ENCODE data around the gene SCD5. TPM values are rescaled to one million over a fixed set of nuclear protein-coding genes. Genes with fewer than 3 reads are reported as not detected.

The SCD5 gene
- total RNA-seq, 2 experiments from 2014 or later: 0.47 to 0.76 TPM

DNA sequence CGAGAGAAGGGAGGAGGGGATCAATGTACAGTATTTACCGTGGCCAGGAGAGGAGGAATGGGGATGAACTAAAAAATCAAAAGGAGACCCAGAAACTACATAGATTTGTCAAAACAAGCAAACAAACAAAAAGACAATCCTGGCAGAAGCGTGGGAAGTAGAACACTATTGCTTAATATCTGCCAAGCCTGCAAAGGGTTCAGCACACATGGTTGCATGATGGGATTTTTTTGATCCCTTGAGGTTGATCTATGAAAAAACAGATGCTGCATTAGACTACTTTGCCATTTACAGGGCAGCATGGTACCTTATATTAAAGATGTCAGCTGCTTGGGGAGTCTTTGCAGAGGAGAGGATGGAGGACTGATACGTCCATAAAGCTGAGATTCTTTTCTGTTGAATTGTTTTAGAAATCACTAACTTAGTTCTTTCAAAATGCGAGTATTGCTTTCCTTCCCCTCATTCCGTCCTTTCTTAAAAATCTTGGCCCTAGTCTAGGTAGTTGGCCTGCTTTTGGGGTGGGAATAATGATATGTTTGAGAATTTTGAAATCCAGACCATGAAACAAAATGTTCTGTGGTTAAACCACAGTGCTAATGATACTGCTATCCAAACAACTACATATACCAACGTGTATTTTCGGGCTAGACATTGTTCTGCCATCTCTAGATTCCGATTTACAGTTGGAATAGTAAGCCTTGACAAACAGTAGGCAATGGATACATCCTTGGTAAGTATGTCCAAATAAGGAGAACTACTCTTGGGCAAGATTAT lies 197.2 kb downstream of the SCD5 start:
- no peaks in the 10 kb centered on the region for H3K79me2 ChIP-seq (ENCODE audit: insufficient read depth, low read depth, low read length)
- no peaks in the 10 kb centered on the region for H3K36me3 ChIP-seq (ENCODE audit: insufficient read depth, low read length)
- no peaks in the 10 kb centered on the region for H3K4me1 ChIP-seq (ENCODE audit: insufficient read depth, low read length, poor library complexity, severe bottlenecking)
- no peak overlapping the region for H3K27ac ChIP-seq (ENCODE audit: low read depth, low read length, poor library complexity, severe bottlenecking)
- H2AFZ ChIP-seq (ENCODE audit: low read length): no peak overlapping the region
- no peak for DNase-seq (ENCODE audit: low spot score)
- ChIA-PET POLR2A (interaction anchor here (0.5 to 1.0 kb wide), 3 partner anchors 8 to 55 kb away, joined by 3 to 4 read pairs (median 3); no protein-coding TSS in a partner anchor), CTCF (ENCODE audit: unreplicated experiment) (no interaction called here)
- H3K4me2 ChIP-seq (ENCODE audit: low read length): no peak overlapping the region
- no peaks in the 10 kb centered on the region for H3K9me3 ChIP-seq (ENCODE audit: low read length)
- intact Hi-C loops (cut with micrococcal nuclease; ENCODE audit: unreplicated experiment): no loop called here
- no peak for TF ChIP-seq EZH2phosphoT487 (IDR thresholded peaks at IDR 0.05; ENCODE audit: borderline replicate concordance, low read depth, low read length)
- H4K20me1 ChIP-seq (ENCODE audit: insufficient read depth, low read length): no peaks in the 10 kb centered on the region
- BruUV-seq (replicated peaks): no TSS peak
- no peak overlapping the region for H3K4me3 ChIP-seq (ENCODE audit: low read depth, low read length, poor library complexity, severe bottlenecking)
- no peaks in the 10 kb centered on the region for H3K9me2 ChIP-seq (ENCODE audit: insufficient read depth, low read length)

DNA sequence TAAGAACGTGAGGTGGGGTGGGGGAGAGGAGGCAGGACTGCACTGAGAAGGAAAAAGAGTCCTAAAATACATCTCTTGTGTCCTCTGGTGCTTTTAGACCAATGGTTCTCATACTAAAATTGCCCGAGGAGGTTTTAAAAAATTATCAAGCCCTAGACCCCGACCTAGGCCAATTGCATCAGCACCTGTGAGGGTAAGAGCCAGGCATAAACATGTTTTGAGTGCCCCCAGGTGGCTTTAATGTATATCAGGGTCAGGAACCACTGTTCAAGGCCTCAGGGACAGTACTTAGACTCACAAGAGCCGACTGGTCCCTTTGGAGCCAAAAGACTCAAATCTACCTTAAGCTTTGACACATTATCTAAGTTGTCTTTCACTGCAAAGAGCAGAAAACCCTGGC lies 199.3 kb downstream of the SCD5 start:
- H3K4me1 ChIP-seq (ENCODE audit: insufficient read depth, low read length, poor library complexity, severe bottlenecking): no peaks in the 10 kb centered on the region
- H3K9me3 ChIP-seq (ENCODE audit: low read length): no peaks in the 10 kb centered on the region
- H2AFZ ChIP-seq (ENCODE audit: low read length): no peak overlapping the region
- H3K79me2 ChIP-seq (ENCODE audit: insufficient read depth, low read depth, low read length): no peaks in the 10 kb centered on the region
- intact Hi-C loops (cut with micrococcal nuclease; ENCODE audit: unreplicated experiment): no loop called here
- no peaks in the 10 kb centered on the region for H3K9me2 ChIP-seq (ENCODE audit: insufficient read depth, low read length)
- H3K27ac ChIP-seq (ENCODE audit: low read depth, low read length, poor library complexity, severe bottlenecking): no peak overlapping the region
- CTCF ChIA-PET (ENCODE audit: unreplicated experiment): no interaction called here
- H3K36me3 ChIP-seq (ENCODE audit: insufficient read depth, low read length): no peaks in the 10 kb centered on the region
- POLR2A ChIA-PET: interaction anchor here (0.6 kb wide), 1 partner anchor 30 kb away, joined by 4 read pairs; no protein-coding TSS in a partner anchor
- H3K4me2 ChIP-seq (ENCODE audit: low read length): no peak overlapping the region
- DNase-seq (ENCODE audit: low spot score): peak; percentile 13
- BruUV-seq (replicated peaks): no TSS peak
- no peak overlapping the region for H3K4me3 ChIP-seq (ENCODE audit: low read depth, low read length, poor library complexity, severe bottlenecking)
- TF ChIP-seq, protein P1, sequence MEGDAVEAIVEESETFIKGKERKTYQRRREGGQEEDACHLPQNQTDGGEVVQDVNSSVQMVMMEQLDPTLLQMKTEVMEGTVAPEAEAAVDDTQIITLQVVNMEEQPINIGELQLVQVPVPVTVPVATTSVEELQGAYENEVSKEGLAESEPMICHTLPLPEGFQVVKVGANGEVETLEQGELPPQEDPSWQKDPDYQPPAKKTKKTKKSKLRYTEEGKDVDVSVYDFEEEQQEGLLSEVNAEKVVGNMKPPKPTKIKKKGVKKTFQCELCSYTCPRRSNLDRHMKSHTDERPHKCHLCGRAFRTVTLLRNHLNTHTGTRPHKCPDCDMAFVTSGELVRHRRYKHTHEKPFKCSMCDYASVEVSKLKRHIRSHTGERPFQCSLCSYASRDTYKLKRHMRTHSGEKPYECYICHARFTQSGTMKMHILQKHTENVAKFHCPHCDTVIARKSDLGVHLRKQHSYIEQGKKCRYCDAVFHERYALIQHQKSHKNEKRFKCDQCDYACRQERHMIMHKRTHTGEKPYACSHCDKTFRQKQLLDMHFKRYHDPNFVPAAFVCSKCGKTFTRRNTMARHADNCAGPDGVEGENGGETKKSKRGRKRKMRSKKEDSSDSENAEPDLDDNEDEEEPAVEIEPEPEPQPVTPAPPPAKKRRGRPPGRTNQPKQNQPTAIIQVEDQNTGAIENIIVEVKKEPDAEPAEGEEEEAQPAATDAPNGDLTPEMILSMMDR (conservative IDR thresholded peaks at IDR 0.05; ENCODE audit: low read length): peak; percentile 33; the same call in 1 of the 2 replicates
- no peak for TF ChIP-seq EZH2phosphoT487 (IDR thresholded peaks at IDR 0.05; ENCODE audit: borderline replicate concordance, low read depth, low read length)
- H4K20me1 ChIP-seq (ENCODE audit: insufficient read depth, low read length): no peaks in the 10 kb centered on the region

DNA sequence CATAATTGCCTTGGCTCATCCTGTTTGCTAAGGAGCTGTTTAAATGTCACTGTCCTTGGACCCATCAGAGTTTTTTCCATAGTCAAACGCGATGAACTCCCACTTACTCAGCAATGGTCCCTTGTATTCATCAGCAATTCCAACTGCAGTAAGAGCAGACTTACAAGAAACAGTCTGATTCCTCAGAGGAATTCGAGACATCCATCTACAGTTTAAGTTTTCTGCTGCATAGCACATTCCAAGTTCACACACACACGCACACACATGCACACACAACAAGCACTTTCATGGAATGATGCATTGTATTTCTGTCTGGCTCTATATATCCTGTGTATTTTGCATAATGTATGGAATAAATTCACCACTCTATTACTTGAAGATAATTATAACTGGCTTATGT lies 204.1 kb downstream of the SCD5 start:
- H3K9me3 ChIP-seq (ENCODE audit: low read length): no peaks in the 10 kb centered on the region
- intact Hi-C loops (cut with micrococcal nuclease; ENCODE audit: unreplicated experiment): no loop called here
- H3K4me1 ChIP-seq (ENCODE audit: insufficient read depth, low read length, poor library complexity, severe bottlenecking): no peaks in the 10 kb centered on the region

More for the DNA sequence above, 204.1 kb downstream of the SCD5 start:
- Histone ChIP-seq H3K36me3 (ENCODE audit: insufficient read depth, low read length) (no peaks in the 10 kb centered on the region), H3K9me2 (ENCODE audit: insufficient read depth, low read length) (no peaks in the 10 kb centered on the region), H3K79me2 (ENCODE audit: insufficient read depth, low read depth, low read length) (no peaks in the 10 kb centered on the region), H3K27ac (ENCODE audit: low read depth, low read length, poor library complexity, severe bottlenecking) (no peak overlapping the region), H3K4me2 (ENCODE audit: low read length) (no peak overlapping the region), H2AFZ (ENCODE audit: low read length) (no peak overlapping the region), H3K4me3 (ENCODE audit: low read depth, low read length, poor library complexity, severe bottlenecking) (no peak overlapping the region), H4K20me1 (ENCODE audit: insufficient read depth, low read length) (no peaks in the 10 kb centered on the region)
- POLR2A ChIA-PET: interaction anchor here (0.6 kb wide), 1 partner anchor 295 kb away, joined by 3 read pairs; no protein-coding TSS in a partner anchor
- no peak for DNase-seq (ENCODE audit: low spot score)
- CTCF ChIA-PET (ENCODE audit: unreplicated experiment): no interaction called here
- TF ChIP-seq, protein P1 (conservative IDR thresholded peaks at IDR 0.05; ENCODE audit: low read length): no peak
- TF ChIP-seq EZH2phosphoT487 (IDR thresholded peaks at IDR 0.05; ENCODE audit: borderline replicate concordance, low read depth, low read length): no peak
- BruUV-seq (replicated peaks): no TSS peak

Measured in OCI-LY7 (cell line).